B cell (primary cell): ENCODE data around the gene FEM1B. TPM values are rescaled to one million over a fixed set of nuclear protein-coding genes. Genes with fewer than 3 reads are reported as not detected.

Source experiments
- ATAC-seq: fragments of 200-7000 bp; cut with Tn5 transposase; one replicate; pipeline ENCODE4 v1.10.0; 2021; ENCODE audit warnings: low read depth, mild to moderate bottlenecking, moderate number of reproducible peaks, moderate library complexity
- CTCF ChIA-PET: fragments of 350-600 bp; sonication (Branson Sonifier 250); formaldehyde crosslinking; loops from one replicate; lab custom pipeline; 2021; ENCODE audit warnings: antibody characterized with exemption, inconsistent platforms; lab: Charles Lee
- POLR2A ChIA-PET: fragments of 350-600 bp; sonication (Branson Sonifier 250); formaldehyde crosslinking; loops from one replicate; lab custom pipeline; 2021; ENCODE audit warnings: antibody characterized with exemption; lab: Charles Lee
- DNase-seq: peaks from one replicate; pipeline ENCODE4 v3.0.0; 2013
- H2AFZ ChIP-seq: 2 replicates; pipeline ENCODE4 v1.6.1; 2012; ENCODE audit warnings: mild to moderate bottlenecking, low read depth, low read length; ENCODE audit not compliant: insufficient read depth, poor library complexity, severe bottlenecking
- H3K27ac ChIP-seq, 2 donors: 1 replicate in 1 of 2; 2 replicates in 1 of 2; pipeline ENCODE4 v1.5.1; 2012 to 2013; ENCODE audit warnings: low read length in 2 of 2, mild to moderate bottlenecking in 2 of 2, moderate library complexity in 1 of 2
- H3K27me3 ChIP-seq, 4 experiments: fragments of 200-600 bp in 1 of 4; sonication (generic) in 1 of 4; replicated peaks in 1 of 4; 1 replicate in 2 of 4; 2 replicates in 2 of 4; pipeline versions ENCODE4 v1.6.1 to v1.7.0; 2013 to 2016; ENCODE audit warnings: low read length in 3 of 4, mild to moderate bottlenecking in 2 of 4, mixed read lengths in 1 of 4, moderate library complexity in 1 of 4; ENCODE audit not compliant: insufficient read depth in 4 of 4, control insufficient read depth in 3 of 4; ENCODE audit errors: control extremely low read depth in 1 of 4
- H3K36me3 ChIP-seq, 2 experiments: replicated peaks in 1 of 2; 1 replicate in 1 of 2; 2 replicates in 1 of 2; pipeline versions ENCODE4 v1.6.1 to v1.7.1; 2013; ENCODE audit warnings: low read length in 1 of 2; ENCODE audit not compliant: insufficient read depth in 2 of 2, control insufficient read depth in 1 of 2; ENCODE audit errors: control extremely low read depth in 1 of 2, extremely low read depth in 1 of 2
- H3K4me1 ChIP-seq, 2 donors: fragments of 200-600 bp in 1 of 2; sonication (generic) in 1 of 2; 1 replicate in 1 of 2; 2 replicates in 1 of 2; pipeline versions ENCODE4 v1.5.1 to v1.6.1; 2013 to 2017; ENCODE audit warnings: low read length in 2 of 2; ENCODE audit not compliant: control insufficient read depth in 2 of 2, insufficient read depth in 2 of 2
- H3K4me2 ChIP-seq: replicated peaks from 2 replicates; pipeline ENCODE3; 2012; ENCODE audit warnings: mild to moderate bottlenecking, low read depth, low read length; ENCODE audit not compliant: poor library complexity, severe bottlenecking
- H3K4me3 ChIP-seq, 5 experiments: fragments of 200-600 bp in 1 of 5; sonication (generic) in 1 of 5; 1 replicate in 3 of 5; 2 replicates in 2 of 5; pipeline versions ENCODE4 v1.5.1 to v1.7.0; 2011 to 2016; ENCODE audit warnings: low read length in 4 of 5, mild to moderate bottlenecking in 4 of 5, low read depth in 2 of 5, control low read depth in 1 of 5, moderate library complexity in 1 of 5; ENCODE audit not compliant: insufficient read depth in 1 of 5; ENCODE audit errors: control extremely low read depth in 1 of 5, extremely low read depth in 1 of 5
- H3K79me2 ChIP-seq: fragments of 200-600 bp; sonication (generic); one replicate; pipeline ENCODE4 v1.6.0; 2016; ENCODE audit warnings: low read length; ENCODE audit not compliant: control insufficient read depth, insufficient read depth
- H3K9ac ChIP-seq: fragments of 200-600 bp; sonication (generic); 2 replicates; pipeline ENCODE4 v1.6.1; 2017; ENCODE audit warnings: mild to moderate bottlenecking, low read length, moderate library complexity
- H3K9me3 ChIP-seq, 3 donors: one replicate each; pipeline versions ENCODE4 v1.6.1 to v1.7.1; 2013; ENCODE audit warnings: low read length in 2 of 3; ENCODE audit not compliant: control insufficient read depth in 2 of 3, insufficient read depth in 1 of 3; ENCODE audit errors: control extremely low read depth in 1 of 3
- H4K20me1 ChIP-seq: 2 replicates; pipeline ENCODE4 v1.6.0; 2012; ENCODE audit warnings: mild to moderate bottlenecking, low read length; ENCODE audit not compliant: insufficient read depth, control insufficient read depth, poor library complexity, severe bottlenecking
- H3K27ac Mint-ChIP-seq: one replicate; pipeline ENCODE4 v1.8.0; 2021; ENCODE audit warnings: mixed read lengths
- H3K27me3 Mint-ChIP-seq: one replicate; pipeline ENCODE4 v1.8.0; 2021; ENCODE audit warnings: mixed read lengths
- H3K4me1 Mint-ChIP-seq: one replicate; pipeline ENCODE4 v1.8.0; 2021; ENCODE audit warnings: mixed read lengths
- H3K4me3 Mint-ChIP-seq: one replicate; pipeline ENCODE4 v1.8.0; 2021; ENCODE audit warnings: mixed read lengths
- H3K9me3 Mint-ChIP-seq: one replicate; pipeline ENCODE4 v1.8.0; 2022; ENCODE audit warnings: mixed read lengths; ENCODE audit not compliant: insufficient read depth
- CTCF ChIP-seq: fragments of 200-600 bp; IDR thresholded peaks from one replicate; pipeline ENCODE4 v1.8.0; 2022; ENCODE audit warnings: antibody characterized with exemption, mild to moderate bottlenecking
- EZH2 ChIP-seq: IDR thresholded peaks from 2 replicates; pipeline ENCODE4 v1.6.1; 2012; ENCODE audit warnings: borderline replicate concordance, low read depth, mild to moderate bottlenecking, moderate library complexity, low read length; ENCODE audit not compliant: insufficient read depth, poor library complexity, severe bottlenecking
- WGBS: methylation state at CpG from one replicate; pipeline ENCODE4 v1.1.5; 2013; ENCODE audit warnings: missing lambda C conversion rate; ENCODE audit not compliant: insufficient coverage; 5-methylcytosine and 5-hydroxymethylcytosine counted together
- intact Hi-C: fragments of 100-400 bp; cut with micrococcal nuclease; formaldehyde crosslinking; loops from one replicate; pipeline ENCODE4 v1.10.0; 2022
- polyA plus RNA-seq: library from polyadenylated mRNA; depleted of rRNA; stranded (reverse); fragments of >200 nt; gene quantifications from 2 replicates; pipeline ENCODE4 v1.2.3, GENCODE V29; 2012
- total RNA-seq, 2 donors: library from RNA; stranded (reverse); fragments of 120-200 nt in 1 of 2; gene quantifications; 1 replicate in 1 of 2; 2 replicates in 1 of 2; pipeline versions ENCODE4 v1.2.3 to v1.2.4, GENCODE V29; 2013 to 2022

FEM1B gene
- total and polyA plus RNA-seq, 2 donors (not counting 1 experiment from before 2014, with no cell fraction given), result 13.8 to 52.4 TPM

GRCh38 chr15:68344600-68344999 is 67.1 kb downstream of the FEM1B start:
- POLR2A ChIA-PET, result no interaction called here
- DNase-seq (no peak), ATAC-seq (no peak)
- no peak overlapping the region for H3K4me2 ChIP-seq
- H3K27me3 ChIP-seq, result no peaks in the 10 kb centered on the region
- no peak overlapping the region for H3K9ac ChIP-seq
- no peaks in the 10 kb centered on the region for H3K9me3 ChIP-seq
- peaks cover 12% of the 10 kb centered on the region for H3K27me3 Mint-ChIP-seq
- intact Hi-C loops, result no loop called here
- no peak overlapping the region for H2AFZ ChIP-seq
- CTCF ChIA-PET, result interaction anchor here (0.6 kb wide), 1 partner anchor 172 kb away, joined by 5 read pairs; no protein-coding TSS in a partner anchor
- no peak overlapping the region for H3K4me3 ChIP-seq
- no peaks in the 10 kb centered on the region for H3K4me1 Mint-ChIP-seq
- no peaks in the 10 kb centered on the region for H3K4me1 ChIP-seq
- TF ChIP-seq CTCF (no peak), EZH2 (no peak)
- no peak overlapping the region for H3K27ac ChIP-seq
- no peak overlapping the region for H3K4me3 Mint-ChIP-seq
- no peaks in the 10 kb centered on the region for H4K20me1 ChIP-seq
- H3K79me2 ChIP-seq, result no peaks in the 10 kb centered on the region
- WGBS, result 77% methylated on average over 6 of the region's 7 CpGs
- no peaks in the 10 kb centered on the region for H3K9me3 Mint-ChIP-seq
- H3K27ac Mint-ChIP-seq, result no peak overlapping the region
- H3K36me3 ChIP-seq, result no peaks in the 10 kb centered on the region

Other genes with a start within 250 kb of the FEM1B start
- gene PIAS1, start 223.4 kb upstream of the FEM1B start, total RNA-seq, result 87.3 and 97.5 TPM in 2 replicates
- gene PIAS1, start 223.4 kb upstream of the FEM1B start, polyA plus RNA-seq, result 28.8 and 30.4 TPM in 2 replicates
- gene CALML4, start 72.4 kb upstream of the FEM1B start, total RNA-seq, result 4.0 and 4.2 TPM in 2 replicates
- 2.4 and 3.1 TPM in 2 replicates for gene CALML4, start 72.4 kb upstream of the FEM1B start, polyA plus RNA-seq
- 22.8 and 31.5 TPM in 2 replicates for gene CLN6, start 48.0 kb upstream of the FEM1B start, total RNA-seq
- 16.0 and 22.8 TPM in 2 replicates for gene CLN6, start 48.0 kb upstream of the FEM1B start, polyA plus RNA-seq
- gene ITGA11, start 154.4 kb downstream of the FEM1B start, total RNA-seq, result not detected in 2 replicates
- not detected in 2 replicates for gene ITGA11, start 154.4 kb downstream of the FEM1B start, polyA plus RNA-seq